Left kidney (tissue), 2 donors: ENCODE data around the gene ZNF774. TPM values are rescaled to one million over a fixed set of nuclear protein-coding genes. Genes with fewer than 3 reads are reported as not detected.
"Not testable (repeated sequence)": the region's sequence is repeated elsewhere in the genome, so short reads cannot be mapped to it uniquely, and the experiment has no call there.

Experiments used
- DNase-seq: peaks from one replicate; pipeline ENCODE4 v3.0.0-alpha.2; 2013
- polyA plus RNA-seq: library from polyadenylated mRNA; unstranded; fragments of 120-200 nt; gene quantifications from one replicate; pipeline ENCODE4 v1.2.1, GENCODE V29; 2013; ENCODE audit not compliant: insufficient read length

ZNF774 gene
- polyA plus RNA-seq, 1 donor, result 5.4 TPM

DNA sequence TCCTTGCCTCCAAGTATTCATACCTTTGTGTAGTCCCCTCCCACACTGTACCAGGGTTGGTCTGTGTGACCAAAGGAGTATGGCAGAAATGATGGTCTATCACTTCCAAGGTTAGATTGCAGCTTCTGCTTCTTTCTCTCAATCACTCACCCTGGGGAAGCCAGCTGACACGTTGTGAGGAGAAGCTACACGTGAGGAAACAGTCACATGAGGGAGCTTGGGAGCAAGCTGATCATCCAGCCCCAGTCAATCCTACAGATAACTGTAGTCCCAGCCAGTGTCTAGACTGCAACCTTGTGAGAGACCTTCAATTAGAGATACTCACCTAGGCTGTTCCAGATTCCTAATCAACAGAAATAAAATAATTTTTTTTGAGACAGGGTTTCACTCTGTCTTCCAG, 6.2 kb upstream of the ZNF774 start:
- DNase-seq, result no peak

DNA sequence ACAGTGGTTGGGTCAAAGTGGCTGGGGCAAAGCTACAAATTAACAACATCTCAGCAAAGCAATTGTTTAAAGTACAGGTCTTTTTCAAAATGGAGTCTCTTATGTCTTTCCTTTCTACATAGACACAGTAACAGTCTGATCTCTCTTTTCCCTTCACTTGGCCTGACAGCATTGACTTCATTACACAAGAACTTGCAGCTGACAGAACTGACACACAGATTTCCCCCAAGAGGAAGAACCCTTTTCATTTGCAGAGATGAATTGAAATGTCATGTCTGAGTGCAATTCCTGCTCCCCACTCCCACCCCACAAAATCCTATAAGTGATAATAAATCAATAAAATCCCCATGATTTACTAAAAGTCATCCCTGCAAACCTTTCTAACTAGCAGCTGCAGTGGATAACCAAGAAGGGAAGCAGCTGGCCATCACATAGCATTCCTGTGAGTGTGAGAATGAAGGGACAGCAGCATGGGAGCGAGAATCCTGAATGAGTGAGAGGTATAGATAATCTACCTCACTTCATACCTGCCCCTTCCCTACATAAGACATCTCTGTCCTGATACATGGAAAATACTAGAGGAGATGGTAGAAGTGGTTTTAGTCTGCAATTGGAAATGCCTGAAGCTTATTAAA, 4.5 kb upstream of the ZNF774 start:
- not testable (repeated sequence) for DNase-seq

DNA sequence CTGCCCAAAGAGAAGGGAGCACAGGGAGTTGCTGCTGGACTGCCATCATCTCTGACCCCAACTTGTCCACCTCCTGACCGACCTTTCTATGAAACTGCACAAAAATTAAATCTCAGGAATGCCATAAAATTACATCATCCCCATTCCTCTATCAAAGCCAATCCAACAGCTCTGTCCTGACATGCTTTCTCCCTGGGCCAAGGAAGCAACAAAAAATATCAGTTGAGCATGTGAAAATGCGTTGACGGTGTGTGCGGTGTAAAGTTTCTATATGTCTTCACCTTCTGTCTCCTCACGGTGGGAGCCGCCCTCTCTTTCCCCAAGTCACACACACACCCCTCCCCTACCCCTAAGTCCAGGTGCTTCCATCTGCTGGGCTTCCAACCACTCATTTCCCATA, 3.6 kb upstream of the ZNF774 start:
- no peak for DNase-seq

DNA sequence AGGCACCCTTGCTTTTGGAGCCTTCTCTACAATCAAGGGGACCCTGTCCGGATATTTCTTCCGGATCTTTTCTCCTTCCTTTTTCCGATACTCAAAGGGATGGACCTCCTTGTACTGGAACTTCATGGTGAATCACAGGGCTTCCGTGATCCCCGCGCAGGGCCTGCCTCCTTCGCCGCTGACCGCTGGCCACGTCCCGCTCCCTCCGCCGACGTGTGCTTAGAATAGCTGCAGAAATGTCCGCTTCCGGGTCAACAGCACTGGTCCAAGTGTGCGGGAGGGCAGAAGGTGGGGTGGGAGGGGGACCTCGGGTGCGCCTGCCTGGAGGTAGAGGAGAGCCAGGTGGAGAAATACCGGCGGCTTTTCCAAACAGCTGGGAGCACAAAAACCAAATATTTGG, 3.0 kb upstream of the ZNF774 start:
- no peak for DNase-seq

DNA sequence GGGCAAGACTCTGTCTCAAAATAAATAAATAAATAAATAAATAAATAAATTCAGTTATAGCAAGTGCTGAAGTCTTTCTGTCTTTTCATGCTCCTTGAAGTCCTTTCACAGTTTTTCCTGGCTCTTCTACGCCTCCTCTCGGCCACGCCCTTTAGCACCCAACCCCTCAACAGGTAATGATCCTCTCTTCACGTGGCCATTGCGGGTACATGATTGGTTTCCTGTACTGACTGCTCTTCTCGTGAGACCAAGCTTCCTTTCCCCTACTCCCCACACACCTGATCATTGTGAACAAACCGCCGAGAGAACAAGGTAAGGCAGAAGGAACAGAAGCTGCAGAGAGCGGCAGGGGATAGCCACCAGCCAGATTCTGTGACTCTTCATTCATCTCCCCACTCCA, 2.3 kb upstream of the ZNF774 start:
- no peak for DNase-seq

DNA sequence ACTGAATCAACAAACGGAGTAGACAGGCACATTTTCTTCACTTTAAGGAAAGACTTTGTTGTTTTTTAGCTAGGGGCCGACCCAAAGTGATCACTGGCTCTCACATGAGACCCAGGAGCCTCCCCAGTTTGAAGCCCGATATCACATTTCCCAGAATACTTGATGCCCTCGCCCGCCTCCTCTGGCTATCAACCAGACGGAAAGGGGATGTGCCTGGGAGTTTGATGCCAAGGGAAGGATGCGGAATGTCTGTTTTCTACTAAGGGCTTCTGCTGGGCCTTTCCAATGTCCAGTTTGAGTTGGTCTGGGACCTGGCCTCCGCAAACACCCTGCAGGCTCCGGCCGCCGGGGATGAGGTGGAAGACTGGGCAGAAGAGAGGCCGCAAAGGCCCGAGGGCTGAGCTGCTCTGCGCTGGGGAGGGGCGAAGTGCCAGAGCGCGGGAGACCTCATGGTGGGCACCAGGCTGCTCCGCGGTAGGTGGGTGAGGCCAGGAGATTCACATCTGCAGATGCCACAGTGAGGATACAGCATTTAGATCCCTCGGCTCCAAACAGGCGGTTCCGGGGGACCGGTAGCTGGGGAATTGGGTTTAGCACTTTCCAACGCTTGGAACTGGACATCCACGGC, 491 bp upstream of the ZNF774 start:
- no peak for DNase-seq

DNA sequence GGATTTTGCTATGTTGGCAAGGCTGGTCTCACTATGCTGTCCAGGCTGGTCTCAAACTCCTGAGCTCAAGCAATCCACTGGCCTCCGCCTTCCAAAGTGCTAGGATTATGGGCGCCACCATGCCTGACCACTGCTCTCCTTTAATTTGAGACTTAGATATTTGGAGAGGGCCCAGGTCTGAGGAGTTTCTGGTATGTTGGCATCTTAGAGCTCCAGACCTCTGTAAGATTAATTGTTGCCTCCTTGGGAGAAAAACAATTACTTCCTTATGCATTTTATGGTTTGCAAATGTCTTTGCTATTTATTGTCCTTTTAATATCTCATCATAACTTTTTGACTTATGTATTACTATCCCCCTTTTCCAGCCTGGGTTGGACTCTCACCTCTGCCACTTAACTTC, 2.9 kb downstream of the ZNF774 start:
- DNase-seq, result no peak

DNA sequence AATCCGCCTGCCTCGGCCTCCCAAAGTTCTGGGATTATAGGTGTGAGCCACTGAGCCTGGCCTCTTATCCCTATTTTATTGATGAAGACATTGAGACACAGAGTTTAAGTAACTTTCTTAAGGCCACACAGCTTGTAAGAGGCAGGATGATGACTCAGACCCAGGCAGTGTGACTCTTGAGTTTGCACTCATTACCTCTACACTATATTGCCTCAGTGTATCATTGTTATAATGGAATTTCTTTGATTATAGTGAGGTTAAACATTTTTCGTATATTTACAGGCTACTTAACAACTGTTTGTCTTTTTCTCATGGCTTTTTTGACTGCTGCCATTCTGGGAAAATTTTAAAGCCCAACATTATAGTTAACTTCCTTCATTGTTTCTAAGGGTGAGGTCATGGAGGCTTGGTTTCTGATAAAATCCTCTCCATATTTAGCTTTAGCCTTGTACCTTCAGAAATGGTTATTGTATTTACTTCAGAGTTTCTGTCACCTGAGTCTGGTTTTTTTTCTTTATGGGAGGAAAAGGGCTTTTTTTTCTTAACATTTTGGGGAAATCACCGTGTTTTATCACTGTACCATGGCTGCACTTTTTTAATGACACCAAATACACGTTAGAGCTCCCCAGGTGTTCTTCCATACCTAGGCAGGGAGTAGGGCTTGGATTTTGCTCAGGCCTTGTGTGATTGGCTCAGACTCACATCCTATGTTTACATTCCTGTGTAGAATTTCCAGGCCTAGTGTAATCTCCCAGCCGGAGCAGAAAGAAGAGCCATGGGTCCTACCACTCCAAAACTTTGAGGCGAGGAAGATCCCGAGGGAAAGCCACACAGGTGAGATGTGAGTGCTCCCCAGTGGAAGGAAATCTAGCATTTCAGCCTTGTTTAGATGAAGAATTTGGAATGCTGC, 6.3 kb downstream of the ZNF774 start:
- no peak for DNase-seq

DNA sequence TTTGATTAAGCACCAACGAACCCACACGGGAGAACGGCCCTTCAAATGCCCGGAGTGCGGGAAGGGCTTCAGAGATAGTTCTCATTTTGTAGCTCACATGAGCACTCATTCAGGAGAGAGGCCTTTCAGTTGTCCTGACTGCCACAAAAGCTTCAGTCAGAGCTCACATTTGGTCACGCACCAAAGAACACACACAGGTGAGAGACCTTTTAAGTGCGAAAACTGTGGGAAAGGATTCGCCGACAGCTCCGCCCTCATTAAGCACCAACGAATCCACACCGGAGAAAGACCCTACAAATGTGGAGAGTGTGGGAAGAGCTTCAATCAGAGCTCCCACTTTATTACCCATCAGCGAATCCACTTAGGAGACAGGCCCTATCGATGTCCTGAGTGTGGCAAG, 8.7 kb downstream of the ZNF774 start:
- no peak for DNase-seq

DNA sequence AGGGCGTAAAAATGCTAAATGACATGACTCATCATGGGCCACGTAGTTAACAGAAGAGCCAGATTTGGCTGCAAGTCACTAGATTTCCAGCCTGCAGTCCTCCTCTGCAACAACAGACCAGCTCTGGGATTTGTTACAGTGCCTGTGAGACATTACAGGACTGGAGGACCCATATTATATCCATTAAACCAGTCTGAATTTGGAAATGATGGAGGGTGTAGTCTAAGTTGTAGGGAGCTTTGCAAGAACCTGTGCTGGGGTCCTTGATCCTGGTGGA, 10.8 kb downstream of the ZNF774 start:
- DNase-seq, result no peak

DNA sequence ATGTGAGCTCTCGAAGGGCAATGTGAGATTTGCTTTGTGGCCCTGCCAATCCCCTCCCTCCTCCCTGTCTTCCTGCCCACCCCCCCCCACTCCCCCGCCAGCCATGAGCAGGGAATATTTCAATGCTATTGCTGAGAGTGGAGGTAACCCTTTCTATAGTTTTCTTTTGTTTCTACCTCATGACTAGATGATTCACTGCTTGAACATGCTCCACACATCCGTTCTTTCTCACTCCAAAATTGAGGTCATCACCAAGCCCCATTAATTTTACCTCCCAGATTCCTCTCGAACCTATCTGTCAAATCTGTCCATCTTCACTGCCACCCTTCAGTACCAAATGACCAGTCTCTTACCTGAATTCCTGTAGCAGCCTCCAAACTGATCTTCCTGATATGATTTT, 12.2 kb downstream of the ZNF774 start:
- DNase-seq, result no peak

DNA sequence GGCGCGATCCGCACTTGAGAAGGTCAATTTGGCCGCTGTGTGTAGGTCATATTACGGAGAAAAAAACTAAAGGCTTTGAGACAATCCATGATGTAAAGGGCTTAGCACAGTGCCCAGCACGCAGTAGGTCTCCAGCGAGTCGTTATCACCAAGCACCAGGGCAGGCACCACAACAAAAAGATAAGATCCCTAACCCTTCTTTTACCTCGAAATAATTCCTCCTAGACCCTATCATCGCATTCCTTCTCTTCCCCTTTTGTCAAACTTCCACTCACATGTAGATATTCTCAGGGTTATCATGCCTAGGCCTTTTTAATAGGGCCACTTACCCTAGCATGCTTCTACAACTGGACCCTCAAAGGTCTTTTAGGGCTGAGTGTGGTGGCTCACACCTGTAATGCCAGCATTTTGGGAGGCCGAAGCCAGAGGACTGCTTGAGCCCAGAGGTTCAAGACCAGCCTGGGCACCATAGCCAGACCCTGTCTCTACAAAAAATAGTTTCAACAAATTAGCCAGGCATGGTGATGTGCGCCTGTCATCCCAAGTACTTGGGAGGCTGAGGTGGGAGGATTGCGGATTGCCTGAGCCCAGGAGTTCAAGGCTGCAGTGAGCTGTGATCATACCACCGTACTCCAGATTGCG, 13.5 kb downstream of the ZNF774 start:
- no peak for DNase-seq

DNA sequence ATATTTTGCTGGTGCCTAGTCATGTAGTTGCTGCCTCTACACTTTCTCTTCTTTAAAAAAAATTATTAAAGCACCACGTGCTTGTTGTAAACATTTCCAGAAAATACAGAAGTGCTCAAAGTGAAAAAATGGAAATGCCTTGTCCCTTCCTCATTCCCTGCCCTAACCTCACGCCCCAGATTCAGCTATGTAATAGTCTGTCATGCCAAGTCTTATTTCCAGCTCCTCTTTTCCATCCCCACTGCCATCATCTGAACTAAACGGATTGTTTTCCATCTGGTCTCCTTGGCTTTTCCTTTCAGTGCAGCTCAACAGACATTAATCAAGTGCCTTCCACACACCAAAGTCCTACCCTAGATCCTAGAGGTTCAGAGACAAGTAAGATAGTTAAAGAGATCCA, 15.5 kb downstream of the ZNF774 start:
- DNase-seq, result no peak

DNA sequence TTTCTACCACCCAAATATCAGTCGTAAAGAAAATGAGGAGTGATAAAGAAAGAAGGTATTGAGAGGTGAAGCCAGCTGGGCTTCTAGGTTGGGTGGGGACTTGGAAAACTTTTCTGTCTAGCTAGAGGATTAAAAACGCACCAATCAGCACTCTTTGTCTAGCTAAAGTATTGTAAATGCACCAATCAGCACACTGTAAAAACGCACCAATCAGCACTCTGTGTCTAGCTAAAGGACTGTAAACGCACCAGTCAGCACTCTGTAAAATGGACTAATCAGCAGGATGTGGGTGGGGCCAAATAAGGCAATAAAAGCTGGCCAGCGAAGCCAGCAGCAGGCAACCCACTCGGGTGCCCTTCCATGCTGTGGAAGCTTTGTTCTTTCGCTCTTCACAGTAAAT, 23.0 kb downstream of the ZNF774 start:
- DNase-seq, result no peak

DNA sequence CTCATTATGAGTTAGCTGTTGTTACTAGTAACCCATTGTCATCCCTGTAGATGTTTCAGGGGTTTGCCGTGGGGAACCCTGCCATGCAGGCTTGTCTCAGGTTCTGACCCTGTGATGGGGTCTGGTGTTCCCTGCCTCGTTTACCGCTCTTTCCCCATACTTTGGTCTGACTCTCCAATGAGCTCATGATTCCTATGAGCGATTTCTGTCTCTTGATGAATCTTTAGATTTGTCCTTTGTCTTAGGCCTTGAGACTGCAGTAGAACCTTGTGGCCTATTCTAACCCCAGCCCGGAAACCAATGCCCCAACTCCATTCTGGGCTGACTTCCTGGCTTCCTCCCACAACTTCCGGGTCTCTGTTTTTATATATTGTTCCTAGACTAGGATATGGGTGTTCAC, 24.7 kb downstream of the ZNF774 start:
- DNase-seq, result no peak

DNA sequence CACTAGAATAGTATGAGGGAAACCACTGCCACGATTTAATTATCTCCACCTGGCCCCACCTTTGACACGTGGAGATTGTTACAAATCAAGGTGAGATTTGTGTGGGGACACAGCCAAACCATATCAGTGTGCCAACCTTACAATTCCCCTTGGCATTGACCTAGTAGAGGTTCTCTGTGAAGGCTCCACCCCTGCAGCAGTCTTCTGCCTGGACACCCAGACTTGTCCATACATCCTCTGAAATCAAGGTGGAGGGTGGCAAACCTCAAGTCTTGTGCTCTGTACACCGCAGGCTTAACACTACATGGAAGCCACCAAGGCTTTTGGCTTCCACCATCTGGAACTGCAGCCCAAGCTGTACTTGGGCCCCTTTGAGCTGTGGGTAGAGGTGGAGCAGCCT, 27.2 kb downstream of the ZNF774 start:
- DNase-seq, result no peak

DNA sequence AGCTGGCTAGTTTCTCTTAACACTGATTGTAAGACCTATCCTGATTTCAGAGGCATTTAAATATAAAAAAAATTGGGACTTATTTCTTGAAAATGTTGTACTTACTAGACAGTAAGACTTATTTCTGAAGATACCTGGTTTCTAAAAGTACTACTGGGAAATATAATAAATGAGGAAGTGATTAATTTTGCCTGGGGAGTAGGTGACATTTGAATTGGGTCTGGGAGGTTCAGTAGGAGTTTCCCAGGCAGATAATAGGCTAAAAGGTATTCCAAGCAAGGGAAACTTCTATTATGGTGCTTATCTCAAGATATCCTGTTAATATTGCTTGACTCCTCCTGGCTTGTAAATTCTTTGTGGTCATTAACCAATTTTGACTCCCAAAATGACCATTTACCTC, 29.4 kb downstream of the ZNF774 start:
- no peak for DNase-seq

DNA sequence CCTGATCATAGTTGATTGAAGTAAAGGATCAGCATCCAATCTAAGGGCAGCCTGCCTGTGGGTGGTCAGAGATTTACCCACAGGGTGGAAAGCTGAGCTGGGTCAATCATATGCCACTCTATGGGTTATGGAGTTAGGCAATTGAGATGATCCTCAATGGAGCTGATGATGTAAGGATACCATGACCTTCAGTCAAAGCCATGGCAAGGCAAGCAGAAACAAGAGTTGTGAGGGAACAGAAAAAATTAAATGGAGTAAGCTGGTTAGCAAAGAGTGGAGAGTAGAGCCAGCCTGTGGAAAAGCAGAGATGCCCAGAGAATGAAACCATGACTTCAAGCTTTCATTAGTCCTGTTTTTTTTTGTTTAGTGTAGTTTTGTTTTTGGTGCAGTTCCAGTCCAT, 30.2 kb downstream of the ZNF774 start:
- DNase-seq, result no peak

DNA sequence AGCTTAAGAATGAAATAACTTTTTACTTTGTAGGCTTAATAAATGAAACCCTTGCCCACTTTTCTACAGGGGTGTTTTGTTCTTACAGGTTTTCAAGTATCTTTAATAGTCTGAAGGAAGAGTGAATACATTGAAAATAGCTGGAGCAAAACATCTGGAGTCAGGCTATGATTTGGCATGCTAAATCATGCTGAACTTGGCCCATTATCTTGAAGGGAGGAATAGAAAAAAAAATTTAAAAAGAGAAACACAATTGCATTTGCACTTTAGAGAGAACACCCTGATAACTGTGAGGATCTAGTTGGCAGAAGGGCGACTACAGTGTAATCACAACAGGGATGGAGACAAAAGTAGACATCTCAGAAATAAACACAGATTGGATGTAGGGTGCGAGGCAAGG, 34.1 kb downstream of the ZNF774 start:
- no peak for DNase-seq

DNA sequence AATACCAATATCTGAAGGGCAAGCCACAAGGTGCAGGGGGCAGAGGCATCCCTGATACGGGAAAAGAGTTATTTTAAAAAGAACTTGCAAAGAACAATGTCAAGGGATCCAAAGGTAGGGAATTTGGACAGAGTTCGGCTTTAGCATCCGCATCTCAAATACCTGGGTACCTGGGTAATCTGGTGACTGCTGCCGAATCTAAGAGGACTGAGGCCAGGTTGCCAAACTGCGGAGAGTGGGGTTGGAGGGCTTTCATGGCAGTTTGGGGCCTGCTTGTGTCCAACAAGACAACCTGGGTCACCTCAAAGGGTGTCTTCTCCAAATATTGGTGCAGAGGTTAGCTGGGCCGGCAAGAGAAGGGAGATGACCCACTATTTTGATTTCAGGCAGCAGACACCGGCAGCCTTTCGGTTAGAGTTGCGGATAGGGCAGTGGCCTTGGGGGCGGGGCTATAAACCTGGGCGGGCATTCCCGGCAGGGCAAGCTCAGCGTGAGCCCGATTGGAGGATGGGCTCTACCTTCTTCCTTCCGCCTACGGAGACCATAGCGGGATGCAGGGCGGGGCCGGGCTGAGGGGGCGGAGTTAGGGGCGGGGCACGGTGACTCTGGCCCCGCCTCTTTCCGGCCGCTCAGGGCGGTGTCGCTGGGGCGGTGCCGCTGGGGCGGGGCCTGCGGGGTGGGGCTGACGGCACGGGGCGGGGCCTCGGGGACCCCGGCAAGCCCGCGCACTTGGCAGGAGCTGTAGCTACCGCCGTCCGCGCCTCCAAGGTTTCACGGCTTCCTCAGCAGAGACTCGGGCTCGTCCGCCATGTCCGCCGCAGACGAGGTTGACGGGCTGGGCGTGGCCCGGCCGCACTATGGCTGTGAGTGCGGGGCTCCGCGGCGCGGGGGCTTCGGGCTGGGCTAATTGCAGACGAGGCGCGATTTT, 35.7 kb downstream of the ZNF774 start, which contains the start of gene IQGAP1:
TSS of gene IQGAP1 (plus strand) at position 709 of the 928 bp plus-strand sequence. CDS start at position 809, 100 bp downstream.
- peak; percentile 91 for DNase-seq

DNA sequence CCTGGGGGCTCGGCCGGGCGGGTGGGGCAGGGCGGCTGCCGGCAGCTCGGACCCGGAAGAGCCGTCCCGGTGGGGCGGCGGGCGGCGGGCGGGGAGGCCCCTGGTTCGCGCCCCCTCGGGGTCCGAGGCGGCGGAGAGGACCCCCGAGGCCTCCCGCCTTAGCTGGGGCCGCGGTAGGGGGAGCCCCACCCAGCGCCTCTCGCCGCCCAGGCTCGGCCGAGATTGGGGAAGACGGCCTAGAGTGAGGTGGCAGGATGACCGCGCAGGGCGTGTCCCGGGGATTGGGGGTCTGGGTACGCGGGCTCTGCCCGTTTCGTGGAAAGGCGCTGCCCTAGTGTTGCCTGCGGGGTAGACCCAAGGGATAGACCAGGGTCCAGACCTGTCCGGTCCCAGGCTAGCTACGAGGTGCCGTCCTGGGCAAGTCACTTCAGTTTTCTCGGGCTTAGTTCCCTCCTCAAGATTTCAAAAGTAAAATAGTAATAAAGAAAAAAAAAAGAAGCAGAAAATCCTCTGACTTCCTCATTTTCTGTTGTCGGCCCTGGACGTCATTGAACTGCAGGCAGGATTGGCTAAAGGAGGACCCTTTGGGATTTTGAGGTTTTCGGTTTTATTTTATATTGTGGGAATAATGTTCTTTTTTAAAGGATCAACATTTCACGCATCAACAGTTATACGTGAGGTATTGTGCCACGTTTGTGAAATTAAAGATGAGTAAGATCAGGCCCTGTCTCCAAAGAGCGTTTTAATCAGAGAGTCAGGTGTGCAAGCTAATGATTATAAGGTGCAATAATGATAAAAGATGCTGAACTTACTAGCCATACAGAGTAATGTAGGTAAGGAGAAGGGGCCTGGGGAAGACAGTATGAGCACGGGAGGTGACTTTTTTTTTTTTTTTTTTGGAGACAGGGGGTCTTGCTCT, 36.6 kb downstream of the ZNF774 start:
- no peak for DNase-seq
